Muscle of leg (tissue), 16 donors: ENCODE measurements around the gene TTC13. TPM values are rescaled to one million over a fixed set of nuclear protein-coding genes. Genes with fewer than 3 reads are reported as not detected.
"Not testable (repeated sequence)": the region's sequence is repeated elsewhere in the genome, so short reads cannot be mapped to it uniquely, and the experiment has no call there.

Source experiments
- DNase-seq: peaks from one replicate; pipeline ENCODE4 v3.0.0; 2013
- H3K27ac ChIP-seq: one replicate; pipeline ENCODE4 v1.5.1; 2013; ENCODE audit warnings: mild to moderate bottlenecking, low read length, control low read depth
- H3K27me3 ChIP-seq: one replicate; pipeline ENCODE4 v1.6.1; 2013; ENCODE audit warnings: low read length; ENCODE audit not compliant: control insufficient read depth, insufficient read depth
- H3K36me3 ChIP-seq: one replicate; pipeline ENCODE4 v1.6.1; 2013; ENCODE audit warnings: low read length; ENCODE audit not compliant: control insufficient read depth, insufficient read depth
- H3K4me1 ChIP-seq: one replicate; pipeline ENCODE4 v1.6.1; 2013; ENCODE audit warnings: low read length; ENCODE audit not compliant: control insufficient read depth, insufficient read depth
- H3K4me3 ChIP-seq: one replicate; pipeline ENCODE4 v1.5.1; 2013; ENCODE audit warnings: low read length, control low read depth
- H3K9me3 ChIP-seq: replicated peaks from 2 replicates; pipeline ENCODE4 v1.6.1; 2013; ENCODE audit warnings: low read depth, low read length; ENCODE audit not compliant: control insufficient read depth
- WGBS: methylation state at CpG from one replicate; pipeline ENCODE4 v1.1.5; 2013; ENCODE audit warnings: missing lambda C conversion rate; ENCODE audit not compliant: insufficient coverage; 5-methylcytosine and 5-hydroxymethylcytosine counted together
- long read RNA-seq, 11 donors: transcript quantifications; one replicate each; lab custom pipeline, GENCODE V29; 2026
- polyA plus RNA-seq, 8 donors: library from polyadenylated mRNA; unstranded; fragments of 120-200 nt; gene quantifications; one replicate each; pipeline versions ENCODE4 v1.2.1 to v1.2.3, GENCODE V29; 2013; ENCODE audit warnings: inconsistent platforms in 1 of 8, low replicate concordance in 1 of 8; ENCODE audit not compliant: insufficient read length in 8 of 8, insufficient read depth in 1 of 8
- total RNA-seq: library from RNA; stranded (reverse); fragments of 120-200 nt; gene quantifications from one replicate; pipeline ENCODE4 v1.2.4, GENCODE V29; 2013

Gene TTC13, protein sequence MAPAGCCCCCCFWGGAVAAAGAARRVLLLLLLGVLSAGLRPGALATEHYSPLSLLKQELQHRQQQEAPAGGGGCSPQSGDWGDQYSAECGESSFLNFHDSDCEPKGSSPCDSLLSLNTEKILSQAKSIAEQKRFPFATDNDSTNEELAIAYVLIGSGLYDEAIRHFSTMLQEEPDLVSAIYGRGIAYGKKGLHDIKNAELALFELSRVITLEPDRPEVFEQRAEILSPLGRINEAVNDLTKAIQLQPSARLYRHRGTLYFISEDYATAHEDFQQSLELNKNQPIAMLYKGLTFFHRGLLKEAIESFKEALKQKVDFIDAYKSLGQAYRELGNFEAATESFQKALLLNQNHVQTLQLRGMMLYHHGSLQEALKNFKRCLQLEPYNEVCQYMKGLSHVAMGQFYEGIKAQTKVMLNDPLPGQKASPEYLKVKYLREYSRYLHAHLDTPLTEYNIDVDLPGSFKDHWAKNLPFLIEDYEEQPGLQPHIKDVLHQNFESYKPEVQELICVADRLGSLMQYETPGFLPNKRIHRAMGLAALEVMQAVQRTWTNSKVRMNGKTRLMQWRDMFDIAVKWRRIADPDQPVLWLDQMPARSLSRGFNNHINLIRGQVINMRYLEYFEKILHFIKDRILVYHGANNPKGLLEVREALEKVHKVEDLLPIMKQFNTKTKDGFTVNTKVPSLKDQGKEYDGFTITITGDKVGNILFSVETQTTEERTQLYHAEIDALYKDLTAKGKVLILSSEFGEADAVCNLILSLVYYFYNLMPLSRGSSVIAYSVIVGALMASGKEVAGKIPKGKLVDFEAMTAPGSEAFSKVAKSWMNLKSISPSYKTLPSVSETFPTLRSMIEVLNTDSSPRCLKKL
- total RNA-seq (15.0 TPM), polyA plus RNA-seq (10 to 100 TPM; 12.7 to 19.8 (median 16.2) TPM)
- long read RNA-seq, donor 1, partial matches to known transcripts = 0 of 2 reads
- long read RNA-seq, donor 1, other reads (novel, unspliced or antisense) = 0 of 2 reads
- long read RNA-seq, donor 2 = 0 reads
- long read RNA-seq, donor 3, partial matches to known transcripts = 5 of 16 reads
- long read RNA-seq, donor 3, other reads (novel, unspliced or antisense) = 10 of 16 reads
- long read RNA-seq, donor 4 = 0 reads
- long read RNA-seq, donor 5, partial matches to known transcripts = 8 of 8 reads
- long read RNA-seq, donor 5, other reads (novel, unspliced or antisense) = 0 of 8 reads
- long read RNA-seq, donor 6, partial matches to known transcripts = 0 of 1 reads
- long read RNA-seq, donor 6, other reads (novel, unspliced or antisense) = 0 of 1 reads
- long read RNA-seq, donor 7 = 0 reads
- long read RNA-seq, donor 8 = 0 reads
- long read RNA-seq, donor 9, partial matches to known transcripts = 0 of 1 reads
- long read RNA-seq, donor 9, other reads (novel, unspliced or antisense) = 0 of 1 reads
- long read RNA-seq, donor 10 = 0 reads
- long read RNA-seq, donor 11 = 0 reads

DNA sequence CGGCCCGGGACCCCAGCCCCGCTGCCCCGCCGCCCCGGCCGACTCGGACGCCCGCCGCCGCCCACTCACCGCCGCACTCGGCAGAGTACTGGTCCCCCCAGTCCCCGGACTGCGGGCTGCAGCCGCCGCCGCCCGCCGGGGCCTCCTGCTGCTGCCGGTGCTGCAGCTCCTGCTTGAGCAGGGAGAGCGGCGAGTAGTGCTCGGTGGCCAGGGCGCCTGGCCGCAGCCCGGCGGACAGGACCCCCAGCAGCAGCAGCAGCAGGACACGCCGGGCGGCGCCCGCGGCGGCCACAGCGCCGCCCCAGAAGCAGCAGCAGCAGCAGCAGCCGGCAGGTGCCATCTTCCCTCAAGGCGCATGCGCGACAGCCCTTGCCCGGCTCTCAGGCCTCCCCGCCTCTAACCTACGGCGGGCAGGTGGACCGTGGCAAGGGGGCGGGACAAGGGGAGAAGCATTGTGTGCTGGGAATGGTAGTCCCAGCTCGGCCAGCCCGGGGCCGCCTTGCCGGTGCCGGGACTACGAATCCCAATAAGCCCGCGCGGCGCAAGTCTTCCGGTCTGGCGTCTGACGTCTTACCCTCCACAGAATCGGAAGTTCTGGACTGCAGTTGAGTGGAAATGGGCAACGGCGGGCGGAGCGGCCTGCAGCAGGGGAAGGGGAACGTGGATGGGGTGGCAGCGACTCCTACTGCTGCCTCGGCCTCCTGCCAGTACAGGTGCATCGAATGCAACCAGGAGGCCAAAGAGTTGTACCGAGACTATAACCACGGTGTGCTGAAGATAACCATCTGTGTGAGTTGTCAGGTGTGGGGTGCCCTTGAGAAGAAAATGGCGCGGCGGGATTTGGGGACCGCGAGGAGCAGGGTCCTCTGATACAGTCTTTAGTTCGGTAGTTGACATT lies at the start of gene TTC13, which contains the start of gene ARV1:
Gene TTC13 (minus strand): TSS at position 371 of the 898 bp plus-strand sequence. CDS start 31 bp downstream, at position 340.
Gene ARV1 (plus strand): TSS at position 604 of the 898 bp plus-strand sequence. CDS start 12 bp downstream, at position 616.
- no peaks in the 10 kb centered on the region for H3K9me3 ChIP-seq
- peaks cover 11% of the 10 kb centered on the region for H3K36me3 ChIP-seq
- peak within 1 kb of the TSS; percentile 63 for H3K27ac ChIP-seq
- no peaks in the 10 kb centered on the region for H3K27me3 ChIP-seq
- DNase-seq = peak; percentile 99
- under 1% methylated on average over 77 of the region's 79 CpGs for WGBS
- H3K4me3 ChIP-seq = peak within 1 kb of the TSS; percentile 74
- peaks cover 16% of the 10 kb centered on the region for H3K4me1 ChIP-seq

DNA sequence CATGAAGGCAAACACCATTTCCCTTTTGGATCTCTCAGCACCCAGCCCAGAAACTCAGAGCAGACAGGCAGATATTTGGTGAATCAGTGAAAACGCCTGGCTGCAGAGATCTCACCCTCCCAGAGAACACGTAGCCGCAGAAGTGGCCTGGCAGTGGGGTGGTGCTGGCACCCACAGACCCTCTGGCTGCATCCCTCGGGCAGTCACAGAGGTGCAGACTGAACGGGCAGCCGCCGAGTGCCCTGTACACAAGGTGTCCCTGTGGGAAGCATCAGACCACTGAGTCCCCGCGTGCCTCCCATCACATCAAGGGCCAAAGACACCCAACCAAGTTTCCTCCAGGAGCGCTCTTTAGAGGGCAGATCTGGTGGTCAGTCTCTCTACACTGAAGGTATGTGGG lies 49.3 kb upstream of the TTC13 start:
- H3K27ac ChIP-seq = peak overlapping the region; percentile 33

DNA sequence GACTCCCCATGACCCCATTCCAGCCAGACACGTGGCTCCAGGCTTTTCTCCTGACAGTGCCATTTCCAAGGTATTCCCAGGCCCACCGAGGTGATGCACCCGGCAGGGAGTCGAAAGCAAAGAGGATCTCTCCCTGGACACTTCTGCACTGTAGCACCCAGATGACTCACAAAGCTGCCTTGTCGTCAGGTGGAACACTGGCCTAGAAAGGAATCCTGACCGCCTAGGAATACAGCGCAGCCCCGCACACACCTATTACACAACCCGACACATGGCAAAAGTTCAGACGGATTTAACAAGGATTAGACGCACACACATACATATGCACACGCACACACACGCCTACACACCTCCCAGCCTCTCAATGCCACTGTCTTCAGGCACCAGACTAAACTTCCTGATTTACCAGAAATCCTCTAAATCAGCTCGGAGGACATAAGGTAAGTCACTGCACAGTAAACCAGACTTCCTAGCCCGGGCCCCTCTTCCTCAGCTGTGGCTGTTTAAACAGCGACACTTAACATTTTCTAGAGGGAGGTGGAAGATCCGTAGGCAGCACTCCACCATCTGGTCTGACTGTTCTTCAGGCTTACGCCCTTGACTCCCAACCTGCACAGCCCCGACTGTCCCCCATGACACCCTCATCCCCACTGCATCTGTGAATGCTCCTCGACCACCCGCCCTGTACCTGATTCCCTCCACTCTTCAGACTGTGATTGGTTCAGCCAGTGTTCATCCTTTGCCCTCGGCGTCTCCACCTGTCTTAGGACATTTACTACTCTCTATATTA lies 48.7 kb upstream of the TTC13 start:
- H3K27me3 ChIP-seq = no peaks in the 10 kb centered on the region
- DNase-seq = no peak
- peak overlapping the region; percentile 42 for H3K27ac ChIP-seq
- H3K36me3 ChIP-seq = no peaks in the 10 kb centered on the region
- H3K9me3 ChIP-seq = no peaks in the 10 kb centered on the region
- H3K4me3 ChIP-seq = no peak overlapping the region
- WGBS = 80% methylated on average over 19 of the region's 23 CpGs
- H3K4me1 ChIP-seq = no peaks in the 10 kb centered on the region

More for the DNA sequence above, 49.3 kb upstream of the TTC13 start:
- no peaks in the 10 kb centered on the region for H3K36me3 ChIP-seq
- no peaks in the 10 kb centered on the region for H3K9me3 ChIP-seq
- H3K4me1 ChIP-seq = no peaks in the 10 kb centered on the region
- 97% methylated on average over 3 of the region's 10 CpGs for WGBS
- H3K27me3 ChIP-seq = no peaks in the 10 kb centered on the region
- no peak for DNase-seq
- H3K4me3 ChIP-seq = no peak overlapping the region

DNA sequence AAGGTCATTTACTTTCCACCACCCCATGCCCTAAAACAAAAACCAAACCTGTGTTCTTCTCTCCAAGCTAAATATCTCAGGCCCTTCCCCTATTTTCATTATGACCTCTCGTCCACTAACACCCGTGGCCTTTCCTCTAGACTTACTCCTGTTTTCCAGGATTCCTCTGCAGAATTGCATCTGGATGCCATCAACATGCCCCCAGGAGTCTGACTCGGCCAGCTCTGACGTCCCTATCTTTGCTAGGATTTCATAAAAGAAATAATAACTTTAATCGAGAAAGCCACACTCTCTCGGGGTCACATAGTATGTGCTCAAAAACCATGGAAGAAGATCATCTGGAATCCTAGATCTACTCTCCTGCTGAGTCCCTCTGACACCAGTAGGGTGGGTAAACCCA lies 47.9 kb upstream of the TTC13 start:
- Histone ChIP-seq H3K36me3 (no peaks in the 10 kb centered on the region), H3K27me3 (no peaks in the 10 kb centered on the region), H3K9me3 (no peaks in the 10 kb centered on the region), H3K4me3 (no peak overlapping the region), H3K4me1 (no peaks in the 10 kb centered on the region), H3K27ac (no peak overlapping the region)
- WGBS = 57% methylated on average over 5 of the region's 6 CpGs
- no peak for DNase-seq

DNA sequence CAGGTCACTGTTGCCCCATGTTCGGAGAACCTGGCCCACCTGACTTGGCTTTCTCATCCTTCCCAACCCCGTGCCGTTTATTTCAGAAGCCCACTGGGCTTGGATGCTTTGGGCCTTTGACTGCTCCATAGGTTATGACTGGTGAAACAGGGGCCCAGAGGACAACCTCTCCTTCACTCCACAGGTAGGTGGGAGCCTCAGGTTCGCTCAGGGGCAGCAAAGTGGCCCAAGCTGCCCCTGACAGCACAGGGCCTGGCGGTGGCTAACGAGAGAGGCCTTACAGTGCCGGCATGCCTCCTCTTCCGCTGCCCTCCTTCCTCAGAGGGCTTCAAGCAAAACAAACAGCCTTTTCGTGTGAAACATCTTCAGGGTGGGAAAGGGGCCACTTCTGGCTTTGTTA lies 44.5 kb upstream of the TTC13 start:
- H3K9me3 ChIP-seq = no peaks in the 10 kb centered on the region
- H3K4me1 ChIP-seq = peaks cover 6% of the 10 kb centered on the region
- no peak overlapping the region for H3K4me3 ChIP-seq
- DNase-seq = no peak
- peaks cover 4% of the 10 kb centered on the region for H3K36me3 ChIP-seq
- 78% methylated on average over 9 of the region's 9 CpGs for WGBS
- H3K27me3 ChIP-seq = no peaks in the 10 kb centered on the region
- H3K27ac ChIP-seq = no peak overlapping the region

DNA sequence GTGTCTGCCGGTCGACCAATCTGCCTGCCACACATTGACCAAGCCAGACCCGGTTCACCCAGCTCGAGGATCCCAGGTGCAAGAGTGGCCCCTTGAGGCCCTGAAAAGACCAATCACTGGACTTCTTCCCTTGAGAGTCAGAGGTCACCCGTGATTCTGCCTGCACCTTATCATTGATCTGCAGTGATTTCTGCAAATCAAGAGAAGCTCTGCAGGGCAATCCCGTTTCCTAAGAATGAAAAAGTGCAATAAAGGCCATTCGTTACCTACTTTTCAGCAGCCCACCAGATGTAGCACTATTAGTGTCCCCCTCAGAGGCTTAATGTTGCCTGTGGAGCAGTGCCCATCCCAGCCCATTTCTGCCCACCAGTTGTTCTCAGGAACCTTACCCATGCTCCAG lies 43.9 kb upstream of the TTC13 start:
- not testable (repeated sequence) for H3K36me3 ChIP-seq, H3K4me1 ChIP-seq, DNase-seq, H3K27me3 ChIP-seq, H3K9me3 ChIP-seq, H3K27ac ChIP-seq, H3K4me3 ChIP-seq
- WGBS = 91% methylated on average over 7 of the region's 7 CpGs

DNA sequence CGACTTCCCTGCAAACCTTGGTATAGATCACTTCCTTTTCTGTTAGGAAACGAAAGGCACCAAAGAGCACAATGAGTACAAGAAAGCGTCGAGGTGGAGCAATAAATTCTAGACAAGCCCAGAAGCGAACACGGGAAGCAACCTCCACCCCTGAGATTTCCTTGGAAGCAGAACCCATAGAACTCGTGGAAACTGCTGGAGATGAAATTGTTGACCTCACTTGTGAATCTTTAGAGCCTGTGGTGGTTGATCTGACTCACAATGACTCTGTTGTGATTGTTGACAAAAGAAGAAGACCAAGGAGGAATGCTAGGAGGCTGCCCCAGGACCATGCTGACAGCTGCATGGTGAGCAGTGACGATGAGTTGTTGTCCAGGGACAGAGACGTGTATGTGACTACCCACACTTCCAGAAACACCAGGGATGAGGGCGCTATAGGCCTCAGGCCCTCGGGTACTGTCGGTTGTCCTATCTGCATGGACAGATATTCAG lies 42.9 kb upstream of the TTC13 start:
- H3K9me3 ChIP-seq = no peaks in the 10 kb centered on the region
- DNase-seq = no peak
- peaks cover 6% of the 10 kb centered on the region for H3K4me1 ChIP-seq
- H3K27me3 ChIP-seq = no peaks in the 10 kb centered on the region
- no peak overlapping the region for H3K4me3 ChIP-seq
- peaks cover 6% of the 10 kb centered on the region for H3K36me3 ChIP-seq
- 85% methylated on average over 9 of the region's 12 CpGs for WGBS
- no peak overlapping the region for H3K27ac ChIP-seq

DNA sequence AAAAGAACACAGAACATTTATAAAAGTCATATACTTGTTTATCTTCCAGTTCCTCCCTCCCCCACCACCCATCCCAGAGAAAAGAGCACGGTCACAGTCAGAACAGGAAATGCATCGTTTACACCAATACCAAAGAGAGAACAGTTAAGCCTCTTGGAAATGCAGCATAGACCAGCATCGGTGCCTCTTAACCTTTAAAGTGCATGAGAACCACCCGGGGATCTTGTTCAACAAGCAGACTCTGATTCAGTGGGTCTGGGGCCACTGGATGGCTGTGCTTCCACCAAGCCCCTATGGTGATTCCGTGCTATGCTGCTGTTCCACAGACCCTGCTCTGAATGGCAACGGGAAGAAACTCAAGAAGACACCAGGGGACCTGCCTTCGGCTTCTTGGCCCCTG lies 42.2 kb upstream of the TTC13 start:
- DNase-seq = no peak
- 19% methylated on average over 5 of the region's 7 CpGs for WGBS
- H3K27me3 ChIP-seq = no peaks in the 10 kb centered on the region
- H3K4me3 ChIP-seq = no peak overlapping the region
- H3K4me1 ChIP-seq = peaks cover 6% of the 10 kb centered on the region
- no peak overlapping the region for H3K27ac ChIP-seq
- H3K9me3 ChIP-seq = no peaks in the 10 kb centered on the region
- H3K36me3 ChIP-seq = peaks cover 6% of the 10 kb centered on the region
